ENCODE measurements around the gene SLC5A6.

The SLC5A6 gene

GRCh38 chr2:27236136-27236535 is 24.1 kb upstream of the SLC5A6 start:
- no peak for DNase-seq

GRCh38 chr2:27233341-27233740 is 21.3 kb upstream of the SLC5A6 start:
- no peak for DNase-seq

GRCh38 chr2:27231921-27232320 is 19.9 kb upstream of the SLC5A6 start:
- no peak for DNase-seq

GRCh38 chr2:27227501-27227900 is 15.4 kb upstream of the SLC5A6 start:
- DNase-seq: no peak

- no peak for DNase-seq
Measured at GRCh38 chr2:27225526-27225925, 13.5 kb upstream of the SLC5A6 start.

- no peak for DNase-seq
Measured at GRCh38 chr2:27223416-27223815, 11.3 kb upstream of the SLC5A6 start.

- no peak for DNase-seq
Measured at GRCh38 chr2:27222407-27222806, 10.3 kb upstream of the SLC5A6 start.

- DNase-seq: no peak
Measured at GRCh38 chr2:27221166-27221565, 9.1 kb upstream of the SLC5A6 start.

- no peak for DNase-seq
Measured at GRCh38 chr2:27220091-27220490, 8.0 kb upstream of the SLC5A6 start.

- no peak for DNase-seq
Measured at GRCh38 chr2:27219091-27219490, 7.0 kb upstream of the SLC5A6 start.

GRCh38 chr2:27218614-27219013 is 6.5 kb upstream of the SLC5A6 start:
- no peak for DNase-seq

- peak; percentile 85 to 88 for DNase-seq
Measured at GRCh38 chr2:27217173-27218121, 5.4 kb upstream of the SLC5A6 start, which contains the start of gene CAD. CAD (plus strand) TSS chr2:27217369; CDS start chr2:27217552, 183 bp downstream.

- DNase-seq: no peak
Measured at GRCh38 chr2:27216416-27217137, 4.5 kb upstream of the SLC5A6 start.

- DNase-seq: no peak
Measured at GRCh38 chr2:27214941-27215340, 2.9 kb upstream of the SLC5A6 start.

- peak; percentile 62 to 72 for DNase-seq
Measured at GRCh38 chr2:27212626-27213471, 781 bp upstream of the SLC5A6 start.

GRCh38 chr2:27211241-27211942 is 676 bp downstream of the SLC5A6 start:
- DNase-seq: no peak

- no peak for DNase-seq
Measured at GRCh38 chr2:27209621-27210401, 2.3 kb downstream of the SLC5A6 start.

GRCh38 chr2:27208486-27209050 is 3.5 kb downstream of the SLC5A6 start:
- DNase-seq: no peak

GRCh38 chr2:27206346-27206745 is 5.7 kb downstream of the SLC5A6 start:
- DNase-seq: no peak

GRCh38 chr2:27205206-27205605 is 6.9 kb downstream of the SLC5A6 start:
- DNase-seq: no peak

GRCh38 chr2:27204566-27204965 is 7.5 kb downstream of the SLC5A6 start:
- DNase-seq: no peak
